Measurements from ENCODE around the gene PEX14. TPM values are rescaled to one million over a fixed set of nuclear protein-coding genes. Genes with fewer than 3 reads are reported as not detected.

PEX14 gene
- total RNA-seq, 6 experiments from 2014 or later: 10.5 to 26.5 (median 16.5) TPM

- H3K4me3 ChIP-seq: peak overlapping the region; percentile 82 to 97 (median 86)
- H3K4me1 ChIP-seq: peaks cover 0 to 50% (median 11%) of the 10 kb centered on the region in 4 donors
- H3K9me3 ChIP-seq: no peaks in the 10 kb centered on the region
- TF ChIP-seq POLR2A (IDR thresholded peaks at IDR 0.05) (no peak), CTCF (IDR thresholded peaks at IDR 0.05) (no peak)
- no peaks in the 10 kb centered on the region for H3K36me3 ChIP-seq
- peak overlapping the region; percentile 66 to 83 (median 82) for H3K27ac ChIP-seq
- ATAC-seq (no peak), DNase-seq (no peak)
- intact Hi-C loops (cut with DNase I): no loop called here
- 15% methylated on average over 6 of the region's 13 CpGs for WGBS (ENCODE audit: insufficient coverage, low coverage, low lambda C conversion rate, missing lambda C conversion rate)
- no peaks in the 10 kb centered on the region for H3K27me3 ChIP-seq
Observed at GRCh38 chr1:10475510-10475909, 760 bp downstream of the PEX14 start.

- no peak for TF ChIP-seq POLR2A (IDR thresholded peaks at IDR 0.05)
- TF ChIP-seq CTCF (IDR thresholded peaks at IDR 0.05): no peak
- Histone ChIP-seq H3K27ac (peak overlapping the region in 1 of 3 donors; percentile 18), H3K4me1 (peaks cover 0 to 41% (median 13%) of the 10 kb centered on the region in 4 donors), H3K9me3 (no peaks in the 10 kb centered on the region), H3K4me3 (no peak overlapping the region), H3K36me3 (no peaks in the 10 kb centered on the region), H3K27me3 (no peaks in the 10 kb centered on the region)
- intact Hi-C loops (cut with DNase I): no loop called here
- 30% methylated on average over 6 of the region's 8 CpGs for WGBS (ENCODE audit: insufficient coverage, low coverage, low lambda C conversion rate, missing lambda C conversion rate)
- ATAC-seq: no peak
- DNase-seq: no peak
Observed at GRCh38 chr1:10479296-10479695, 4.5 kb downstream of the PEX14 start.

DNA sequence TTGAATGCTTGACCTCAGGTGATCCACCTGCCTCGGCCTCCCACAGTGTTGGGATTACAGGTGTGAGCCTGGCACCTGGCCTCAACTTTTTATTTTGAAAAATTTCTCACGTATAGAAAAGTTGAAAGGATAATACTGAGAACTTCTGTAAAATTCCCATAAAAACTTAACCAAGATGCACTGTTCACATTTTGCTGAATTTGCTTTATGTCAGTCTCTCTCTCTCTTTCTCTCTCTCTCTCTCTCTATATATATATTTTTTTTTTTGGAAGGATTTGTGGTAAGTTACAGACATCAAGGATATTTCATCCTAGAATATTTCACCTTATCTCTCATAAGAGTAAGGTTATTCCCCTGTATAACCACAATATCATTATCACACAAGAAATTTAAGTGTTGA, 5.9 kb downstream of the PEX14 start:
- no peaks in the 10 kb centered on the region for H3K36me3 ChIP-seq
- no peak overlapping the region for H3K4me3 ChIP-seq
- H3K27me3 ChIP-seq: no peaks in the 10 kb centered on the region
- no peaks in the 10 kb centered on the region for H3K9me3 ChIP-seq
- no peak for ATAC-seq
- intact Hi-C loops (cut with DNase I): no loop called here
- H3K4me1 ChIP-seq: peaks cover 0 to 45% (median 16%) of the 10 kb centered on the region in 4 donors
- no peak for DNase-seq
- TF ChIP-seq CTCF (IDR thresholded peaks at IDR 0.05): no peak
- no peak for TF ChIP-seq POLR2A (IDR thresholded peaks at IDR 0.05)
- WGBS (ENCODE audit: insufficient coverage, low coverage, low lambda C conversion rate, missing lambda C conversion rate): 56% methylated on average over 2 of the region's 2 CpGs
- no peak overlapping the region for H3K27ac ChIP-seq

DNA sequence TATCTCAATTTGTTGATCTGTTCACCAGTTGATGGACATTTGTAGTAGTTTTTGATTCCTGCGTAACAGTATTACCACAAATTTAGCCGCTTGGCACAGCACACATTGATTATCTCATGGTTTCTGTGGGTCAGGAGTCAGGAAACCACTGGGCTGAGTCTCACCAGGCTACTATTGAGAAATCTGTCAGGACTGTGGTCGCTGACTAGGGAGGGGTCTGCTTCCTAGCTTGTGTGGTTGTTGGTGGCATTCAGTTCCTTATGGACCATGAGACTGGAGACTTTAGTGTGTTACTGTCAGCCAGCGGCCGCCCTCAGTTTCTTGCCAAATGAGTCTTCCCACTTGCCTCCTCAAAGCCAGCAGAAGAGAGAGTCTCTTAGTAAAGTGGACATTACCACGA, 9.8 kb downstream of the PEX14 start:
- Histone ChIP-seq H3K27ac (peak overlapping the region in 2 of 3 donors; percentile 73 to 79), H3K4me3 (no peak overlapping the region), H3K27me3 (no peaks in the 10 kb centered on the region), H3K4me1 (peaks cover 0 to 32% (median 10%) of the 10 kb centered on the region in 4 donors), H3K36me3 (no peaks in the 10 kb centered on the region), H3K9me3 (no peaks in the 10 kb centered on the region)
- WGBS (ENCODE audit: insufficient coverage, low coverage, low lambda C conversion rate, missing lambda C conversion rate): 26% methylated on average over 4 of the region's 6 CpGs
- DNase-seq: no peak
- TF ChIP-seq CTCF (IDR thresholded peaks at IDR 0.05): no peak
- no peak for TF ChIP-seq POLR2A (IDR thresholded peaks at IDR 0.05)
- intact Hi-C loops (cut with DNase I): no loop called here
- ATAC-seq: peak; percentile 75 to 83 (median 80)
